ENCODE results near the gene CHCHD4. TPM values are rescaled to one million over a fixed set of nuclear protein-coding genes. Genes with fewer than 3 reads are reported as not detected.
A peak's percentile ranks its signal among the peaks of the same experiment; 100 is the strongest.

The CHCHD4 gene
- total and polyA plus RNA-seq, 2 of the 13 experiments (the other 11 are each of a cell fraction or from before 2014, with no cell fraction given): 15.8 to 24.1 TPM

GRCh38 chr3:14118400-14119381 lies 6.0 kb downstream of the CHCHD4 start (continued):
- no peak; the same call in 1 of the 2 replicates for TF ChIP-seq SP4 (CRISPR knock-in tag; IDR thresholded peaks at IDR 0.05)
- no peak for TF ChIP-seq ZNF513 (CRISPR knock-in tag; conservative IDR thresholded peaks at IDR 0.05)
- peak; percentile 52; the same call in 1 of the 2 replicates for TF ChIP-seq ZSCAN9 (CRISPR knock-in tag; IDR thresholded peaks at IDR 0.05; ENCODE audit: borderline replicate concordance)
- TF ChIP-seq HNF4A (CRISPR knock-in tag; IDR thresholded peaks at IDR 0.05): peak; percentile 37; the same call in 1 of the 2 replicates
- TF ChIP-seq ZNF441 (CRISPR knock-in tag; IDR thresholded peaks at IDR 0.05; ENCODE audit: borderline replicate concordance): no peak
- TF ChIP-seq BATF2 (CRISPR knock-in tag; IDR thresholded peaks at IDR 0.05): no peak
- no peak for TF ChIP-seq LCORL (IDR thresholded peaks at IDR 0.05)
- TF ChIP-seq LCORL (CRISPR knock-in tag; IDR thresholded peaks at IDR 0.05): peak; percentile 79
- no peak for TF ChIP-seq FOXK2 (IDR thresholded peaks at IDR 0.05)
- TF ChIP-seq HBP1 (CRISPR knock-in tag; IDR thresholded peaks at IDR 0.05; ENCODE audit: low read depth): 0 out of 2 replicates have a peak, but pooled peaks have one; percentile 50
- TF ChIP-seq HNF1A (IDR thresholded peaks at IDR 0.05; ENCODE audit: low read depth): no peak
- no peak for TF ChIP-seq HNF1A (CRISPR knock-in tag; IDR thresholded peaks at IDR 0.05; ENCODE audit: borderline replicate concordance)
- 0 out of 2 replicates have a peak, but pooled peaks have one; percentile 40 for TF ChIP-seq ZNF598 (CRISPR knock-in tag; IDR thresholded peaks at IDR 0.05; ENCODE audit: borderline replicate concordance)
- TF ChIP-seq KDM5B (CRISPR knock-in tag; IDR thresholded peaks at IDR 0.05; ENCODE audit: borderline replicate concordance): peak; percentile 26; the same call in 1 of the 2 replicates
- no peak for TF ChIP-seq REST (IDR thresholded peaks at IDR 0.05; ENCODE audit: borderline replicate concordance in 1 of 2, low read depth in 1 of 2, low read length in 2 of 2)
